NCI-H1092 (cell line): ENCODE measurements around the gene PIWIL1.

Source experiments
- DNase-seq: peaks from one replicate; lab custom pipeline; 2025; lab: John Stamatoyannopoulos, UW

The PIWIL1 gene

DNA sequence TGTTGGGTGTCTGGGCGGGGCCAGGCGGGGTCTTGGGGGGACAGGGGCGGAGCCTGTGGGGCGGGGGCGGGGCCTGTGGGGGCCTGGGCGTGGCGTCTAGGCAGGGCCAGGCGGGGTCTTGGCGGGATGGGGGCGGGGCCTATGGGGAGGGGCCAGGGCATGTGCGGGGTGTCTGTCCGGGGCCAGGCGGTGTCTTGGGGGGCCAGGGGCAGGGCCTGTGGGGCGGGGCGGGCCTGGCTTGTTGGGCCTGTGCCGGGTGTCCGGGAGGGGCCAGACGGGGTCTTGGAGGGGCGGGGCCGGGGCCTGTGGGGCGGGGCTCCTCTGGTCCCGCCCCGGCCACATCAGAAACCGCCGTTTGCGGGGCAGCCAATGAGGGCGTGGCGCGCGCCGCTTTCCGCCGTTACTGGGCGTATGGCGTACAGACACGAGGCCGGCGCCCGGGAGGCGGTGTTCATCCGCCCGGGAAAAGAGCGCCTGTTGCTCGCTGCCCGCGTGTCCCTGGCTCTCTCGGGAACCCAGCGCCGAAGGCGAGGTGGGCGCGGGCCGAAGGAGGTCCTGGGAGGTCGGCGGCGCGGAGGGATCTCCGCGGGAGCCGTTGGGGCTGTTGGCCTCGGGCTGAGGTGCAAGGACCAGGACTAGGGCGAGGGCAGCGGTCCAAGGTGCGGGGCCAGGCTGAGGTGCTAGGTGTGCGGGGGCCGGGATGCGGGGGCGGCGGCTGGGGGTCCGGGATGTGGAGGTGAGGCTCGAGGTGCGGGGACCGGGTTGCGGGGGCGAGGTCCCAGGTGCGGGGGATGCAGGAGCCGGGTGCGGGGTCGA lies at the start of gene PIWIL1:
Gene PIWIL1, plus strand, starts transcription at position 400 of the 816 bp plus-strand sequence. CDS start 4,705 bp downstream, outside the sequence.
- DNase-seq, result no peak

- DNase-seq, result no peak
These were observed 49.5 kb upstream of the PIWIL1 start for GRCh38 chr12:130288206-130288605.

DNA sequence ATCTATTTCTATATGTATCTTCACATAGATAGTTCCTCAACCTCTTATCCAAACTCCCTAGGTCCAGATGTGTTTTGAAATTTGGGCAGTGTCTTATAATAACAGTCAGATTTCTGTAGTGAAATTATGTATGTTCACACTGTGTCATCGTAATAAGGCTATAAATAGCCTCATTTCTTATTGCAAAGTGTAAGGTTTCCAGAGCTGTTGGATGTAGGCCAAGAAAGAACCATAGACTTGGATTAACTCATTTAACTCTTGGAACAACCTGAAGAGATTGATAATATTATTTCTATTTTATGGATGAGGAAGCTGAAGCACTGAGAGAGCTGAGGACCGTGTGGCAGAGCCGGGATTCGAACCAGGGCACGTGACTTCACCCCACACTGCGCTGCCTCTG lies 49.0 kb upstream of the PIWIL1 start:
- DNase-seq, result no peak

- no peak for DNase-seq
These were observed 47.6 kb upstream of the PIWIL1 start for GRCh38 chr12:130290114-130290513.

- DNase-seq, result no peak
These were observed 39.2 kb upstream of the PIWIL1 start for GRCh38 chr12:130298322-130299021.

DNA sequence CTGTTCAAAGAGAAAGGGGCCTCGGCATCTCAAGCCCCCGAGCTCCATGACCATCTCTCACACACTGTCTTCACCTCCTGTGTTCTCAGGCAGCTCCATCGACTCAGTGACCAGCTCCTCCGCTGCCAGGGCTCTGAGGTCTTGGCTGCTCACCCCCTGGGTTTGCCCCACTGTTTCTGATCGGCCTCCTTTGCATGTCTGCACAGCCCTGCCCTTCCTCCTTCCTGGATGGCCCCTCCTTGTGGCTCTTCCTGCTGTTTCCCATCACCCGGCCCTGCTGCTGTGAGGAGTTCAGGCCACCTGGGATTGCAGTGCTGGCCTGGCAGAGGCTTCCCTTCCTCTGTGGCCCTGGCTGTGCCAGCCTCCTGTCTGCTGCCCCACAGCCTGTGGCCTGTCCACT lies 38.1 kb upstream of the PIWIL1 start:
- DNase-seq, result no peak

DNA sequence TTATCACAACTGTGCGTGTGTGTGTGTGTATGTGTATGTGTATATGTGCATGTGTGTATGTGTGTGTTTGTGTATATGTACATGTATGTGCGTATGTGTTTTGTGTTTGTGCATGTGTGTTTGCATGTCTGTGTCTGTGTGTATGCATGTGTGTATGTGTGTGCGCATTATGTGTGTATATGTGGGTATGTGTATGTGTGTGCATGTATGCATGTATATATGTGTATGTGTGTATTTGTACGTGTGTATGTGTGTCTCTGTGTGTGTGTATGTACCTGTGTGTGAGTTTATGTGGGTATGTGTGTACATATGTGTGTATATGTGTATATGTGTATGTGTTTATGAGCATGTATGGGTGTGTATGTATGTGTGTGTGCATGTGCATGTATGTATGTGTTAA lies 37.6 kb upstream of the PIWIL1 start:
- no peak for DNase-seq

GRCh38 chr12:130300737-130301535 lies 36.8 kb upstream of the PIWIL1 start:
- DNase-seq, result no peak

DNA sequence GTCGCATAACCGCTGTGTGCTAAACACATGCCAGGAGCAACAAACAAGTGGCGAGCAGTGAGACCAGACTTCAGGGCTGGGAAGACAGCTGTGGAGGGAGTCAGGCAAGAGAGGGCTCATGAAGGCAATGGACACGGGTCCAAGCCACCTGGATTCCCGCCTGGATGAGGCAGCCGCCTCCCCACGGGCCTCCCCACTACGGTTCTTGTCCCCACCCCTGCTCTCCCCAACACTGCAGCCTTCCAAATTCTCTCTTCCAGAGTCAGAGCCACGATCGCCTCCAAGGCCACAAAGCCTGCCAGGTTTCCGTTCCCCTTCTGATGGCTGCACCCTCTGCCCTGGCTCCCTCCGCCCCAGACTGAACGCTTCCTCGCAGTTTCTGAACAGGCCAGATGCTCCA lies 36.1 kb upstream of the PIWIL1 start:
- no peak for DNase-seq

- DNase-seq, result no peak
These were observed 33.9 kb upstream of the PIWIL1 start for GRCh38 chr12:130303781-130304180.

DNA sequence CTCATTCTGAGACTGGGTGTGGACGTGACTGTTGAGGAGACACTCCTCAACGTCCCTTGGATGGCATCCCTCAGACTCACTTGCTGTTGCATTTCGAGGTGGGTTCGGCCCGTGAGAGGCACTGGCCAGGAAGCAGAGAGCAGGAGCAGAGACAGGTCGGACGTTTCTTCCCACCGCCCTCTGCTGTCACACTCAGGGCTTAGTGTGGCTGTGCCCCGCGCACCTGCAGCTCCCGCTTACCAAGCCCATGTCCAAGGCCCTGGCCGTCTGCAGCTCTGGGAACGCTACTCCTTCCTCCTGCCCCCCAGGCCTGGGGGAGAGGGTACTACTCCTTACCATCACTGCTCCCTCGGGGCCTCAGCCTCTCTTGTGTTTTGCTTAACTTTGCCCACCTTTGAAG lies 29.8 kb upstream of the PIWIL1 start:
- no peak for DNase-seq

DNA sequence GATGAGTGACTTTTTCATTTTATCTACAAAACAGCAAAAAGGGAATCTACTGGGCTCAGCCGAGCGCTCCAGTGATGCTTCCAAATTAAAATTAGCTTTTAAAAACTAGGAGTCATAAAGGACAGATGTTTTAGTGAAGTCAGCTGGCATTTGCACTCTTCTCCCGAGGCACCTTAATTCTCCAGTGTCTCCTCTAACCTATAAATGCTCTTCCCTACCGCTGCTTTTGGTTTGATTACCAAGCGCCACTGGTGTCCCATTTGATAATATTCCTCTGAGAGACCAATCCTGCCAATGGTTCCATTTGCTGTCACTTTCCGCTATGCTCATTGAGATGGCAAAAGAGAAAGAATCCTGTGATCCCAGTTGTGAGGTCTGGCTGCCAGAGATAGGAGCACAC lies 29.3 kb upstream of the PIWIL1 start:
- no peak for DNase-seq

DNA sequence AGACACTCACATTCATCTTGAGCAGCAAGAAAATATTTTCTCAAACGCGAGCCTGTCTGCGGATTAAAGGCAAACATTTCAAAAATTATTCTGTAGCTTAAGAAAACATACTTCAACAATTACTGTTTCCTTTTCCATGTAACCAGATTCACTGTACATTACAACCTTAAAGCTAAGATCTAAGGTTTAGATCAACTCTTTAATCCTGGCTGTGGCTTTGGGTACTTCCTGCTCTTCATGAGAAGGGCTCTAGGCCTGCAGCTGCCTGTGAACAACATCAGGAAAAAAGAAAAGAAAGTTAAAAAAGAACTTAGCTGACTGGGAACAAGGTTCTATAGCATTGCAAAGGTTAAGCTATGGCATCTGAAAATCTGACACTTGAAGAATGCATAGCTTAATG lies 21.4 kb upstream of the PIWIL1 start:
- no peak for DNase-seq

DNA sequence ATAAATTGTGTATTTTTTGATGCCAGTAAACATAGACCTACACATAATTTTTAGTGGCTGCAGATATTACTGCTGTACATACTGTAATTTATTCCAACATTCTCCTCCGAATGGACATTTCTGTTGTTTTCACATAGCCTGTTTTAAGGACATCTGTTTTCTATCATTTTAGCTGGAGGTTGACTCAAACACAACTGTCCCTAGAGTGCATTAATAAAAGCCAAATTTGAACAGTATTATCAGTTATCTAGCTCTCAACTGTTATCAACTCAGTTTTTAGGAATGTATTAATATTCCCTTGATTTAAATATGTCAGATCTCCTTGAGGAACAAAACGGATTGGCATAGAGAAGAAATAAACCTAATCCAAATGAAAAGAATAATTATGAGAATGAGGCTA lies 17.2 kb upstream of the PIWIL1 start:
- DNase-seq, result no peak

GRCh38 chr12:130322263-130322662 lies 15.4 kb upstream of the PIWIL1 start:
- no peak for DNase-seq

- no peak for DNase-seq
These were observed 7.0 kb upstream of the PIWIL1 start for GRCh38 chr12:130330685-130331084.

- DNase-seq, result no peak
These were observed 6.5 kb upstream of the PIWIL1 start for GRCh38 chr12:130331146-130331545.

DNA sequence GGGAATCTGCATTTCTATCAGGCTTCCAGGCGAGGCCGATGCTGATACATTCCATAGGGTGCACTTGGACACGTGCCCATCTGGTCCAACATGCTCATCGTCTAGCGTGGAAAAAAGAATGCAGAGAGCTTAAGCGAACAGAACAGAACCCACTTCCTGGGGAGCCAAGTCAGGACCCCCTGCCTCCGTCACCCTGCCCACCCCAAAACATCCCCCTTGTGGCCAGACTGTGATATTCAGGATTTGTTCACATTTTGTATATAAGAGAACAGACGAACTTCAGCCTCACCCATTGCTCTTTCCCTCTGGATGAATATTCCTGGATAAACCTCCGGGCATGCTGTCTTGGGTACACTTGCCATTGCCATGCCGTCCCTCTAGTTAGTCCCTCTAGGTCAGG lies 4.3 kb upstream of the PIWIL1 start:
- no peak for DNase-seq

- no peak for DNase-seq
These were observed 3.3 kb upstream of the PIWIL1 start for GRCh38 chr12:130334399-130334798.

DNA sequence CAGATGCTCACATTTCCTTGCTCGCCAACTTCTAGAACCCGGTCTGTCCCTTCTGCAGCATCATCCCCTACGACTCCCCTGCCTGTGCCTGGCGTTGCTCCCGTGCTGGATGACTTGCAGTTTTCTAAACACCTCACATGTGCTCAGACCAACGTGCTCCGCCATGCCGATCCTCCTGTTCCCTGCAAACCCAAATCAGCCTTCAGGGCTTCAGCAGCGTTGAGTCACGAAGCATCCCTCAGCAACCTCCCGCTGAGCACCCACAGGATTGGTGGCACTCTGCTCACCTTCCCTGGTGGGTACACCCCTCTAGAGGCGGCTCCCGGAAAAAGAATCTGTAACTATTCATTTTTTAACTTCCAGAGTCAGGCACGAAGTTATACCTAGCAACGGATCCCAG lies 2.8 kb upstream of the PIWIL1 start:
- no peak for DNase-seq

DNA sequence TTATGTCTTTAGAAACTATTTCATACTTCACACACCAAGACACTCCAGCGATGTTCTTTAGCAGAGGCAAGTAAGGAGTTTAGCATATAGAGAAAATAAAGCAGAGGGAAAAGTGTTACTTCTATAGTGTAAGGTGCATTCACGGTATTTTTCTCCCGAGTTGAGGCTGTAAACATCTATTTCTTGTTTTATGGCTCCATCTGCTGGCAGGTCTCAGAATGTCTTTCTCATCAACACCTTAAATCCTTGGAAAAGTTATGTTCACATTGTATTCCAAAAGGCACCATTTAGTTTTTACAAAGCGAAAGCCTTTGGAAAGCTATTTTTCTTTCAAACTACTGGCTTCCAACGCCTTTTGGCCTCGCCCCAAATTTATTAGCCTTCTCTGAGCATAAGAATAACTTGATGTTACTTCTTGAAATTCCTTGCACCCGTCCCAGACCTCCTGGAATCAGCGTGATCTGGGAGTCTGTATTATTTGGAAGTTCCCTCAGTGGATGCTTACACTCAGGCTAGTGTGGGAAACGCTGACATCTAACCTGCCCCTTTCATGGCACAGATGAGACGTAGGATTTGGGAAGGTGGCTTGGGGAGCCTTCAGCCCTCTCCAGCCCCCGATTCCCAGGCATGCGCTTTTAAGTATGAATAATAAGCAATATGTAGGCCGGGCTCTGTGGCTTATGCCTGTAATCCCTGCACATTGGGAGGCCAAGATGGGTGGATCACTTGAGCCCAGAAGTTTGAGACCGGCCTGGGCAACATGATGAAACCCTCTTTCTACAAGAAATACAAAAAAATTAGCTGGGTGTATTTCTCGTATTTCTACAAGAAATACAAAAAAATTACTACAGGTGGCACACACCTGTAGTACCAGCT lies 1.9 kb upstream of the PIWIL1 start:
- peak; percentile 32 for DNase-seq
